MV-4-11 (cell line): ENCODE results near the gene SLC8A3.
A peak's percentile ranks its signal among the peaks of the same experiment; 100 is the strongest.

Experiments
- DNase-seq: peaks from one replicate; lab custom pipeline; 2025; lab: John Stamatoyannopoulos, UW

Gene SLC8A3

DNA sequence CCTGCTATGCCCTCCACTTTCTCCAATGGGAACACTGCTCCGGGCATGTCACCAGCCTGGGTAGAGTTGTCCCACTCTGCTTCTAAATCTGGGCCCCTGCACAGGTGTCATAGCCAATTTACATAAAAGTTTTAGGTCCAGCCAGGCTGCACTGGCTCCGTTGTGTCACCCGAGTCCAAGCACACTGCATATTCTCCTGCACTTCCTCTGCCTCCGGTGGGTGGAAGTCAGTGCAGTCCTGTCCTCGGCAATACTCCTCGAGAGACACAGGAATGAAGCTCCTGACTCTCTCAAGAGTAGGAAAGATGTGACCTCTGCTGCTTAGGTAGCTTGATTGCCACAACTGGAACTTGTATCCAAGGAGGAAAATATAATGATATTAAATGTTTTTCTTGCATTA lies 15.2 kb downstream of the SLC8A3 start:
- DNase-seq, result no peak

DNA sequence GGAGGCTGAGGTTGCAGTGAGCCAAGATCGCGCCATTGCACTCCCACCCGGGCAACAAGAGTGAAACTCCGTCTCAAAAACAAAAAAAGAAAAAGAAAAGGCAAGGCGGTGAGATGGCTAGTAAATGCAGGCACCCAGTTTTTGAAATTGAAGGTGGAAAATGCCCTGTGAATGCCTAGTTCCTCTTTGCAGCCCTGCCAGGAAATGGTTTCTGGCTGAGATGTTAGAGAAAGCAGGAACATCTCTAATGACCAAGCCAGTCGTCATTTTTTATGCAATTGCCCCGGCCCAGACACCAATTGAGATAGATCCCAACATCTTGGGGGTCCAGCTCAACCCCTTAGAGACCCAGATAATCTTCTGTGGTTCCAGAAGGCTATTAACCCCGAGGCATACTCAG lies 17.0 kb downstream of the SLC8A3 start:
- peak; percentile 76 for DNase-seq

- no peak for DNase-seq
Measured at GRCh38 chr14:70170976-70171375, 17.8 kb downstream of the SLC8A3 start.

DNA sequence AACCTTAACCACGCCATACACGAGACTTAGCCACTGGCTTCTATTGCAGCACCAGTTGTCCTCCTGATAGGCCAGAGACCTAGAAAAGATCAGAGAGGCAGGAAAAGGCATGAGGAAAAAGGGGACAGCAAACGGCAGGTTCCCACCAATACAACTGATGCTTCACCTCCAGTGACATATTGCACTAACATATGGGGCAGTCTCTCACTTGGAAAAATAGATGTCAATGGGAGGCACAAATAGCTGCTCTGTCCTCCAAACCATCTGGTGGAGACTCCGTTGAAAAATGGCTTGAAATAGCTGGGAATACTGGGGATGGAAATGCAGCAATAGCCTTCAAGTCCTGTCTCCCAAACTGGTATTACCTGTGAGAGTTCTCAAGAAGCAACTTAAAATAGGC lies 20.3 kb downstream of the SLC8A3 start:
- no peak for DNase-seq

- no peak for DNase-seq
Measured at GRCh38 chr14:70166530-70167203, 22.1 kb downstream of the SLC8A3 start.

- no peak for DNase-seq
Measured at GRCh38 chr14:70162358-70162757, 26.4 kb downstream of the SLC8A3 start.

DNA sequence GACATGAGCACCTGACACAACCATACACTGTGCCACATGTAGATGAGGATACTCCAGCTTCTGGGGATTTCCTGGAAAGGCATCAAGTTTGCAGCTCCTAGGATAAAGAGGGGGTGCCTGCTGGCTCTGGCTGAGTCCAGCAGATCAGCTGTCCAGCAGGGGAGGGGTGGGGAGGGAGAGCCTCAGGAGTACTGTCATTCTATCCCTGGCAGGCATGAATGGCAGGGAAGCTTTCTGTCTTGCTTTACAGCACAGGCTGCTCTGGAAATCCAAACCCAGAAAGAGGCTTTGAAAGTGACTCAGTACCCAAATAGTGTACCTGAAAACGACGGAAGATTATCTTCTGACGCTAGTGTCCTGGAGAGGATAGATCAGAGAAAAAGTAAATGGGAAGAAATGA lies 32.2 kb downstream of the SLC8A3 start:
- no peak for DNase-seq

- DNase-seq, result no peak
Measured at GRCh38 chr14:70152704-70153103, 36.0 kb downstream of the SLC8A3 start.

GRCh38 chr14:70152081-70152480 lies 36.7 kb downstream of the SLC8A3 start:
- no peak for DNase-seq

- no peak for DNase-seq
Measured at GRCh38 chr14:70149596-70150165, 39.1 kb downstream of the SLC8A3 start.

GRCh38 chr14:70148911-70149595 lies 39.7 kb downstream of the SLC8A3 start:
- DNase-seq, result no peak

- DNase-seq, result no peak
Measured at GRCh38 chr14:70148351-70148750, 40.4 kb downstream of the SLC8A3 start.

DNA sequence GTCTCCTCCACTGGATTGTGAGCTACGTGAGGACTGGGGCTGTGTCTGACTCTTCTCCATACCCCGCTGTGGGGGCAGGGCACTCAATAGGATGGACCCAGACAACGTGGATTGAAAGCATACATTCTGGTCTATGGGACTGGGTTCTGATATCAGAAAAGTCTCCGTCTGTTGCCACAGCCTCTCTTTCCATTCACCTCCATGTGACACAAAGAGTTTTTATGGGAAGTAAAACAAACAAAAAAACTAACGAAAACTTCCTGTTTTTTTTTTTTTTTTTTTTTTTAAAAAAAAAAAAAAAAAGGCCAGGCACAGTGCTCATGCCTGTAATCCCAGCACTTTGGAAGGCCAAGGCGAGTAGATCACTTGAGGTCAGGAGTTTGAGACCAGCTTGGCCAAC lies 44.7 kb downstream of the SLC8A3 start:
- no peak for DNase-seq

- DNase-seq, result no peak
Measured at GRCh38 chr14:70143306-70143705, 45.4 kb downstream of the SLC8A3 start.

DNA sequence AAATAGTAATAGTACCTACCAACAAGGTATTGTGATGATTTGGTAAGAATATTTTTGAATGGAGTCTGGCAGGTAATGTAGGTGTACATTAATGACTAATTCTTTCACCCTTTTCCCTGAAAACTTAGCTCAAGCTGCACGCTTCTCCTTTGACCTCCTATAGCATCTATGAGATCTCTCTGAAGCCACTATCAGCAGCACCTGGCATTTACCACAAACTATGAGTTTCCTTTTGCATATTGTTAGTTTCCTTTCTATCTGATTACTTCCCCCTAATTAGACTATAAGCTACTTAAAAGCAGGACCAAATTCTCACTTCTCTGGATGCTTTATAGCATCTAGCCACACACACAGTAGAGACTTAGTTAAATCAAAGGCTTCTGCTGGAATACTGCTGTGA lies 48.1 kb downstream of the SLC8A3 start:
- no peak for DNase-seq

DNA sequence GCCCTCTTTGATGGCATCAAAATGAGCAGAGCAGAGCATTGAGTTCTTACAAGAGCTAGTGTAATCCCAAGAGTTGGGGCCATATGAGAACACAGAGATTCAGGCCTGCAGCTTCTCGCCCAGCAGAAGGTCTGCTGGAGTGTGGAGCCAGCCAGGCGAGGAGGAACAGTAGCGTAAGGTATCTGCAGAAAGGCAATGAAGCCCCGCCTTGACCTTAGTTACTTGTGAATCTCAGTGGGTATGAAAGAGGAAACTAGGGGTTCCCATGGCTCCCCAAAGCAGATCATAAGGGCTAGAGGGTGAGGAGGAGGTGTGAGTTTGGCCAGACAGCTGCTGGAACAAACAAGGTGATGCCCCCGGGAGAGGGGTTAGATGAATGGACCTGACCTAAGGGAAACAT lies 49.4 kb downstream of the SLC8A3 start:
- DNase-seq, result no peak

DNA sequence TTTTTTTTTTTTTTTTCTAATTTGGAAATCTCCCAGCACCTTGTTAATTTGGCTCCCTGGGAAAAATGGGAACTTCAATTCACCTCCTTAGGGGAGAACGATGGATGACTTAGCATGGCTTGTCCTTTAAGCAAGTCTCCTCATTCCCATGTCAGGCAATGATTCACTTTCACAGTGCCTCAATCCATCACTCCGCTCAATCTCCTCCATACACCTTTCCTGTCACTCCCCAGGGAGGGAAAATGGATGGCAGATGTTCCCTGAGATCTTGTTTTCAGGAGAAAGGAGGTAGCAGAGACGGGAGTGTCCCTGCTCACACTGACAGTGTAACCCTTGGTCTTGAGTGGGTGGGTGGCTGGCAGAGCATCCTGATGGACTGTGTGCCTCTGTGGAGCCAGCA lies 51.0 kb downstream of the SLC8A3 start:
- no peak for DNase-seq

- no peak for DNase-seq
Measured at GRCh38 chr14:70133461-70133860, 55.3 kb downstream of the SLC8A3 start.

GRCh38 chr14:70130482-70130881 lies 58.3 kb downstream of the SLC8A3 start:
- DNase-seq, result no peak

DNA sequence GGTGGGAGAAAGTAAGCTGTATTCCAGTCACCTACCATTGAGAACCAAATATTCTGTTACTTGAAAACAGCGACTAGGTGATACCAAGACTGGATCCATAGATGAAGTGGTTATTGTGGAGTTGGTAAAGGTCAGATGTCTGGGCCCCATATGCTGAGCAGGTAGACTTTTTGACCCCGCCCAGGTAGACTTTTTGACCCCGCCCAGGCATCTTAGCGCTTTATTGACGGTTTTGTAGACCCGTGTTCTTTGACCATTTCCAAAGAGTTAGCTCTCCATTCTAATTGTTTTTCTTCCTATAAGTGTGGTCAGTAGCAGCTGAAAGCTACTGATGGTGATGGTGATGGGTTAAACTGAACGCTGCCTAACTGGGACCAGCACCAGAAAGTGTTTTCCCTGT lies 61.6 kb downstream of the SLC8A3 start:
- no peak for DNase-seq

DNA sequence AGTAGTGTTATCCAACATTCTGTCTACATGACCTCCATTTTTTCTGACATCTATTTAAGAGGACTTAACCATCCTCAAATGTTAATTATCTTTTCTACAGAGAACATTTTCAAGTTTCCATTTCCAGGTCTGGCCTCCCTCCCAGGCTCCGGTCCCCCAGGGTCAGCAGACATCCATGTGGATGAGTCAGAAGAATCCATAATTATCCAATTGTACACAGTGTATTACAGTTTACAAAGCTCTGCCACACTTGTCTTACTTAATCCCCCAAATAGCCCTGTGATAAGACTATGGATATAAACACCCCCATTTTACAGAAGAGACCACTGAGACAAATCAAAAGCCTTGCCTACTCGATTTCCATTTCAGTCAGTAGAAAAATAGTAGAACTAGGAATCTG lies 65.0 kb downstream of the SLC8A3 start:
- DNase-seq, result no peak

- no peak for DNase-seq
Measured at GRCh38 chr14:70121521-70121920, 67.2 kb downstream of the SLC8A3 start.

GRCh38 chr14:70118064-70118463 lies 70.7 kb downstream of the SLC8A3 start:
- no peak for DNase-seq

DNA sequence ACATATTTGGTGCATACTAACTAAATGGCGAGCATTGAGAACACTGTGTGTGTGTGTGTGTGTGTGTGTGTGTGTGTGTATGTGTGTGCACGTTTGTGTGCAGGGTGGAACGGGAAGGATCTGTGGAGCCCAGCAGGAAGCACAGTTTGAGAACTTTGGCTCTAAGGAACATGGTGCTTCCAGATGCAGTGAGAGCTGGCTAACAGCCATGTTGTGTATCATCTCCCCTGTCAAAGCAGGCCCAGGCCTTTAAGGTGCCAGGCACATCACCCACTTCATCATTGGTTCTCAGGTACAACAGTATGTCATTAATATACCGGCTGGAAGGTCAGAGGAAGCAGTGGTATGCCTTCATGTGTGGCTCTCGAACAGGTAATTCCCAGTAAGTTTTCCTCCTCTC lies 72.5 kb downstream of the SLC8A3 start:
- DNase-seq, result no peak
